CD14-positive monocyte (primary cell): ENCODE measurements around the gene CPEB4. TPM values are rescaled to one million over a fixed set of nuclear protein-coding genes. Genes with fewer than 3 reads are reported as not detected.

Source experiments
- DNase-seq, 3 donors: peaks; one replicate each; pipeline ENCODE4 v3.0.0-alpha.2; 2011 to 2022
- H2AFZ ChIP-seq: 2 replicates; pipeline ENCODE4 v1.6.0; 2012; ENCODE audit warnings: mild to moderate bottlenecking, low read depth, low read length, inconsistent platforms; ENCODE audit not compliant: insufficient read depth, poor library complexity, severe bottlenecking
- H3K27ac ChIP-seq, 2 donors: 1 replicate in 1 of 2; 2 replicates in 1 of 2; pipeline ENCODE4 v1.5.1; 2012 to 2013; ENCODE audit warnings: low read length in 2 of 2, control low read depth in 1 of 2, inconsistent platforms in 1 of 2, low read depth in 1 of 2, mild to moderate bottlenecking in 1 of 2
- H3K27me3 ChIP-seq, 2 donors: one replicate each; pipeline versions ENCODE4 v1.6.0 to v1.6.1; 2011 to 2013; ENCODE audit warnings: low read length in 2 of 2; ENCODE audit not compliant: control insufficient read depth in 2 of 2, insufficient read depth in 2 of 2
- H3K36me3 ChIP-seq, 2 donors: replicated peaks in 1 of 2; 1 replicate in 1 of 2; 2 replicates in 1 of 2; pipeline versions ENCODE4 v1.5.1 to v1.6.1; 2012 to 2013; ENCODE audit warnings: low read length in 2 of 2, control low read depth in 1 of 2, inconsistent platforms in 1 of 2, mild to moderate bottlenecking in 1 of 2; ENCODE audit not compliant: insufficient read depth in 2 of 2, control insufficient read depth in 1 of 2
- H3K4me1 ChIP-seq, 2 donors: 1 replicate in 1 of 2; 2 replicates in 1 of 2; pipeline versions ENCODE4 v1.5.1 to v1.6.1; 2012 to 2013; ENCODE audit warnings: low read length in 2 of 2, control low read depth in 1 of 2, inconsistent platforms in 1 of 2, mild to moderate bottlenecking in 1 of 2, moderate library complexity in 1 of 2; ENCODE audit not compliant: insufficient read depth in 2 of 2, control insufficient read depth in 1 of 2
- H3K4me2 ChIP-seq: replicated peaks from 2 replicates; pipeline ENCODE3; 2012; ENCODE audit warnings: low read length, moderate library complexity, mild to moderate bottlenecking; ENCODE audit not compliant: poor library complexity, severe bottlenecking; ENCODE audit errors: extremely low read depth
- H3K4me3 ChIP-seq, 3 experiments: fragments of 200-600 bp in 1 of 3; sonication (generic) in 1 of 3; replicated peaks in 1 of 3; 1 replicate in 2 of 3; 2 replicates in 1 of 3; pipeline ENCODE4 v1.5.1; 2011 to 2013; ENCODE audit warnings: low read length in 3 of 3, mild to moderate bottlenecking in 3 of 3, control low read depth in 2 of 3, low read depth in 2 of 3, inconsistent platforms in 1 of 3, moderate library complexity in 1 of 3
- H3K79me2 ChIP-seq: 2 replicates; pipeline ENCODE4 v1.6.0; 2012; ENCODE audit warnings: mild to moderate bottlenecking, control low read depth, inconsistent platforms, low read length, moderate library complexity; ENCODE audit not compliant: insufficient read depth
- H3K9ac ChIP-seq: 2 replicates; pipeline ENCODE4 v1.6.0; 2017; ENCODE audit warnings: low read length, mild to moderate bottlenecking; ENCODE audit not compliant: insufficient read depth, poor library complexity, severe bottlenecking
- H3K9me3 ChIP-seq, 2 donors: replicated peaks in 1 of 2; 1 replicate in 1 of 2; 2 replicates in 1 of 2; pipeline versions ENCODE4 v1.5.1 to v1.6.1; 2012 to 2013; ENCODE audit warnings: low read length in 2 of 2, control low read depth in 1 of 2; ENCODE audit not compliant: control insufficient read depth in 1 of 2, insufficient read depth in 1 of 2
- H4K20me1 ChIP-seq: 2 replicates; pipeline ENCODE4 v1.6.0; 2012; ENCODE audit warnings: mild to moderate bottlenecking, low read length, control low read depth, moderate library complexity; ENCODE audit not compliant: insufficient read depth
- H3K27ac Mint-ChIP-seq, 7 donors: one replicate each; pipeline ENCODE4 v1.8.0; 2020; ENCODE audit warnings: mild to moderate bottlenecking in 7 of 7, mixed read lengths in 7 of 7, moderate library complexity in 6 of 7, inconsistent platforms in 2 of 7
- H3K27me3 Mint-ChIP-seq, 3 donors: one replicate each; pipeline ENCODE4 v1.8.0; 2021 to 2022; ENCODE audit warnings: low read depth in 3 of 3, mild to moderate bottlenecking in 3 of 3, mixed read lengths in 3 of 3, moderate library complexity in 3 of 3, inconsistent platforms in 1 of 3
- H3K36me3 Mint-ChIP-seq, 2 donors: one replicate each; pipeline ENCODE4 v1.8.0; 2020; ENCODE audit warnings: mixed read lengths in 2 of 2, inconsistent platforms in 1 of 2, mild to moderate bottlenecking in 1 of 2
- H3K4me1 Mint-ChIP-seq: one replicate; pipeline ENCODE4 v1.8.0; 2020; ENCODE audit warnings: mild to moderate bottlenecking, mixed read lengths
- H3K4me3 Mint-ChIP-seq, 2 donors: one replicate each; pipeline ENCODE4 v1.8.0; 2020; ENCODE audit warnings: mild to moderate bottlenecking in 2 of 2, mixed read lengths in 2 of 2, moderate library complexity in 1 of 2
- H3K9me3 Mint-ChIP-seq, 7 donors: one replicate each; pipeline ENCODE4 v1.8.0; 2020 to 2022; ENCODE audit warnings: mixed read lengths in 7 of 7, mild to moderate bottlenecking in 6 of 7, moderate library complexity in 6 of 7, inconsistent platforms in 2 of 7
- CTCF ChIP-seq: fragments of 200-600 bp; IDR thresholded peaks from one replicate; pipeline ENCODE4 v1.8.0; 2022; ENCODE audit warnings: antibody characterized with exemption, mild to moderate bottlenecking
- WGBS: methylation state at CpG from one replicate; pipeline ENCODE4 v1.1.5; 2013; ENCODE audit warnings: missing lambda C conversion rate; ENCODE audit not compliant: insufficient coverage; 5-methylcytosine and 5-hydroxymethylcytosine counted together
- intact Hi-C, 2 donors: fragments of 100-400 bp; cut with micrococcal nuclease; formaldehyde crosslinking; loops; one replicate each; pipeline versions ENCODE4 v1.15.0 to v1.15.1; 2023
- polyA plus RNA-seq, 3 donors: library from polyadenylated mRNA; depleted of rRNA in 1 of 3; unstranded in 2 of 3; stranded (reverse) in 1 of 3; fragments of 300-500 nt in 2 of 3; fragments of >200 nt in 1 of 3; fragmentation: Illumina TruSeq in 2 of 3; gene quantifications; 1 replicate in 2 of 3; 2 replicates in 1 of 3; pipeline ENCODE4 v1.2.3, GENCODE V29; 2012 to 2021

The CPEB4 gene
- polyA plus RNA-seq, 3 donors, result 10.7 to 27.3 (median 13.9) TPM

DNA sequence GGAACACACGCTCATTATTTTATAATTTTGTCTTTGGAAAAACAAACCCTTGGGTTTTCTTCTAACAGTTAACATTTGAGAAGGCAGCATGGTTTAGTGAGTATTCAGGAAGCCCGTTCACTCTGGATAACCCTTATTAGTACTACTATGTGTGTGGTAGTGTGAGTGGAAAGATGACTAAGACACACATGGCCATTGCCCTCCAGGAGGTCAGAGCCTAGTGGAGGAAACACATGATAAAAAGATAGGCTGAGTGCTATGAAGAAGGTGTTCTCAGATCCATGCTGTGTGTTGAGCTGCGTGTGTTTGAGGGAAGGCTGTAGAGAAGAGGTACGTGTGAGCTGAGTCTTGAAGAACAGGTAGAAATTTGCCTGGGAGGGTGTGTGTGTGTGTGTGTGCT lies 109.2 kb downstream of the CPEB4 start:
- Mint-ChIP-seq H3K4me1 (no peaks in the 10 kb centered on the region), H3K27ac (no peak overlapping the region), H3K4me3 (no peak overlapping the region), H3K27me3 (peaks cover 25 to 27% (median 27%) of the 10 kb centered on the region in 3 donors), H3K9me3 (peaks cover 0 to 1% (median 0%) of the 10 kb centered on the region in 7 donors), H3K36me3 (no peaks in the 10 kb centered on the region)
- Histone ChIP-seq H3K4me1 (no peaks in the 10 kb centered on the region), H3K27me3 (peaks cover 14 to 40% of the 10 kb centered on the region in 2 donors), H3K4me3 (no peak overlapping the region), H3K9me3 (no peaks in the 10 kb centered on the region), H3K4me2 (no peak overlapping the region), H2AFZ (no peak overlapping the region), H3K27ac (no peak overlapping the region), H3K79me2 (no peaks in the 10 kb centered on the region), H3K36me3 (no peaks in the 10 kb centered on the region), H3K9ac (no peak overlapping the region), H4K20me1 (no peaks in the 10 kb centered on the region)
- no peak for TF ChIP-seq CTCF
- 89% methylated on average over 2 of the region's 4 CpGs for WGBS
- intact Hi-C loops, result no loop called here
- no peak for DNase-seq

- no peaks in the 10 kb centered on the region for H3K4me1 ChIP-seq
- H3K27me3 Mint-ChIP-seq, result peaks cover 29 to 33% (median 30%) of the 10 kb centered on the region in 3 donors
- no peak overlapping the region for H3K4me3 ChIP-seq
- no peak overlapping the region for H3K27ac ChIP-seq
- H3K9me3 Mint-ChIP-seq, result peaks cover 0 to 2% (median 0%) of the 10 kb centered on the region in 7 donors
- no peak overlapping the region for H3K9ac ChIP-seq
- H3K36me3 ChIP-seq, result no peaks in the 10 kb centered on the region
- no peak overlapping the region for H3K4me2 ChIP-seq
- no peaks in the 10 kb centered on the region for H3K4me1 Mint-ChIP-seq
- no peaks in the 10 kb centered on the region for H3K79me2 ChIP-seq
- no peaks in the 10 kb centered on the region for H4K20me1 ChIP-seq
- H3K27me3 ChIP-seq, result peaks cover 14 to 40% of the 10 kb centered on the region in 2 donors
- WGBS, result 100% methylated on average over 1 of the region's 4 CpGs
- no peak overlapping the region for H3K4me3 Mint-ChIP-seq
- TF ChIP-seq CTCF, result no peak
- no peak for DNase-seq
- intact Hi-C loops, result no loop called here
- no peaks in the 10 kb centered on the region for H3K9me3 ChIP-seq
- H2AFZ ChIP-seq, result no peak overlapping the region
- no peak overlapping the region for H3K27ac Mint-ChIP-seq
- no peaks in the 10 kb centered on the region for H3K36me3 Mint-ChIP-seq
These were observed 110.4 kb downstream of the CPEB4 start for GRCh38 chr5:173998531-173998930.
